HepG2 (cell line): ENCODE measurements around the gene ACADVL. TPM values are rescaled to one million over a fixed set of nuclear protein-coding genes. Genes with fewer than 3 reads are reported as not detected.

Experiments
- CEBPG ChIP-seq: IDR thresholded peaks from 2 replicates; pipeline ENCODE4 v1.6.1; 2016
- CREM ChIP-seq, 2 experiments: sonication (generic) in 1 of 2; formaldehyde crosslinking in 1 of 2; IDR thresholded peaks; 2 replicates each; pipeline versions ENCODE4 v1.4.0 to v1.6.1; 2016 to 2020; ENCODE audit warnings: antibody characterized with exemption in 1 of 2, mild to moderate bottlenecking in 1 of 2, missing genetic modification reagents in 1 of 2
- MIER3 ChIP-seq: IDR thresholded peaks from 2 replicates; pipeline ENCODE4 v1.6.1; 2016; ENCODE audit warnings: missing compliant biosample characterization, borderline replicate concordance
- NCOA2 ChIP-seq: sonication (generic); formaldehyde crosslinking; IDR thresholded peaks from 2 replicates; pipeline ENCODE4 v1.8.0; 2022; ENCODE audit warnings: inconsistent platforms
- NCOR1 ChIP-seq: fragments of 200-600 bp; sonication (generic); IDR thresholded peaks from 2 replicates; pipeline ENCODE4 v1.7.0; 2017; ENCODE audit warnings: antibody characterized with exemption, low read length, borderline replicate concordance
- PRPF4 ChIP-seq: fragments of 200-400 bp; formaldehyde crosslinking; IDR thresholded peaks from 2 replicates; pipeline ENCODE4 v1.6.1; 2016; ENCODE audit warnings: low read length, low read depth; ENCODE audit not compliant: poor library complexity, severe bottlenecking
- RAD51 ChIP-seq: fragments of 450-650 bp; IDR thresholded peaks from 2 replicates; pipeline ENCODE4 v1.6.1; 2016; ENCODE audit warnings: borderline replicate concordance
- SNRNP70 ChIP-seq: fragments of 200-400 bp; formaldehyde crosslinking; IDR thresholded peaks from 2 replicates; pipeline ENCODE4 v1.6.1; 2017; ENCODE audit warnings: mild to moderate bottlenecking, low read depth, low read length, moderate library complexity
- SOX5 ChIP-seq: IDR thresholded peaks from 2 replicates; pipeline ENCODE4 v1.6.1; 2016; ENCODE audit warnings: borderline replicate concordance
- THRA ChIP-seq: sonication (generic); formaldehyde crosslinking; IDR thresholded peaks from 2 replicates; pipeline ENCODE4 v1.4.0; 2020; ENCODE audit warnings: missing genetic modification reagents, borderline replicate concordance
- ZBTB21 ChIP-seq: sonication (generic); formaldehyde crosslinking; IDR thresholded peaks from 2 replicates; pipeline ENCODE4 v1.4.0; 2020; ENCODE audit warnings: missing genetic modification reagents
- ZBTB40 ChIP-seq, 2 experiments: fragments of 450-650 bp in 1 of 2; sonication (generic) in 1 of 2; formaldehyde crosslinking in 1 of 2; IDR thresholded peaks; 2 replicates each; pipeline versions ENCODE4 v1.6.1 to v1.8.0; 2016 to 2022; ENCODE audit warnings: antibody characterized with exemption in 1 of 2, mild to moderate bottlenecking in 1 of 2, missing genetic modification reagents in 1 of 2
- ZBTB43 ChIP-seq: sonication (generic); formaldehyde crosslinking; conservative IDR thresholded peaks from 2 replicates; pipeline ENCODE4 v1.4.0; 2020; ENCODE audit warnings: missing genetic modification reagents
- ZFX ChIP-seq: sonication (generic); formaldehyde crosslinking; IDR thresholded peaks from 2 replicates; pipeline ENCODE4 v1.4.0; 2020; ENCODE audit warnings: mild to moderate bottlenecking, low read depth, missing genetic modification reagents, moderate library complexity
- ZSCAN21 ChIP-seq: sonication (generic); formaldehyde crosslinking; IDR thresholded peaks from 2 replicates; pipeline ENCODE4 v1.8.0; 2022; ENCODE audit warnings: mild to moderate bottlenecking, missing genetic modification reagents, moderate library complexity, borderline replicate concordance
- polyA plus RNA-seq, 8 experiments: library from polyadenylated mRNA; depleted of rRNA in 3 of 8; stranded (reverse) in 7 of 8; unstranded in 1 of 8; fragments of >200 nt; fragmentation: Illumina TruSeq in 4 of 8; extraction: Trizol in 4 of 8; gene quantifications; 2 replicates each; pipeline versions ENCODE4 v1.2.1 to v1.2.3, GENCODE V29; 2011 to 2016; ENCODE audit warnings: low read depth in 4 of 8, missing spikeins in 1 of 8, mixed read lengths in 1 of 8; ENCODE audit not compliant: insufficient read depth in 1 of 8
- total RNA-seq, 5 experiments: library from RNA; depleted of rRNA; stranded (reverse); fragments of >200 nt; fragmentation: Illumina TruSeq; extraction: Trizol; gene quantifications; 2 replicates each; pipeline ENCODE4 v1.2.3, GENCODE V29; 2016; ENCODE audit warnings: low read depth in 1 of 5

The ACADVL gene
- total and polyA plus RNA-seq, 2 of the 13 experiments (the other 11 are each of a cell fraction or from before 2014, with no cell fraction given) = 219 to 412 TPM

GRCh38 chr17:7234083-7234951 lies 14.6 kb downstream of the ACADVL start, which contains the start of gene DVL2 (continued):
- TF ChIP-seq ZBTB40 (IDR thresholded peaks at IDR 0.05) = no peak
- peak; percentile 77; the same call in 1 of the 2 replicates for TF ChIP-seq ZBTB40 (CRISPR knock-in tag; IDR thresholded peaks at IDR 0.05)
- TF ChIP-seq MIER3 (CRISPR knock-in tag) = peak; percentile 64; the same call in 1 of the 2 replicates
- TF ChIP-seq CREM (IDR thresholded peaks at IDR 0.05) = peak; percentile 21; the same call in 1 of the 2 replicates
- TF ChIP-seq CREM (CRISPR knock-in tag; IDR thresholded peaks at IDR 0.05) = no peak
- TF ChIP-seq PRPF4 = no peak
- TF ChIP-seq NCOA2 (CRISPR knock-in tag) = peak; percentile 76
- peak; percentile 47; the same call in 1 of the 2 replicates for TF ChIP-seq THRA
- peak; percentile 66; the same call in 1 of the 2 replicates for TF ChIP-seq ZBTB43 (CRISPR knock-in tag)
- TF ChIP-seq SOX5 (CRISPR knock-in tag) = peak; percentile 63; the same call in 1 of the 2 replicates
- peak; percentile 63; the same call in 1 of the 2 replicates for TF ChIP-seq ZFX
- TF ChIP-seq NCOR1 = peak; percentile 57; the same call in 1 of the 2 replicates
- peak; percentile 63; the same call in 1 of the 2 replicates for TF ChIP-seq ZSCAN21
- peak; percentile 100 for TF ChIP-seq RAD51
- TF ChIP-seq ZBTB21 (CRISPR knock-in tag) = no peak
- TF ChIP-seq CEBPG (CRISPR knock-in tag) = peak; percentile 49; the same call in 1 of the 2 replicates
- TF ChIP-seq SNRNP70 = no peak
